Stimulated activated CD4-positive, alpha-beta T cell treated with anti-CD3 and anti-CD28 coated beads, Interleukin-2, amount 100 ng/mL, for 4 hours (primary cell): ENCODE results near the gene TTC39A.
"Not testable (repeated sequence)": the region's sequence is repeated elsewhere in the genome, so short reads cannot be mapped to it uniquely, and the experiment has no call there.

Experiments used
- DNase-seq: peaks from one replicate; pipeline ENCODE4 v3.0.0-alpha.2; 2020; ENCODE audit warnings: low read depth

Gene TTC39A

GRCh38 chr1:51336711-51337110 is 6.3 kb upstream of the TTC39A start:
- no peak for DNase-seq

- DNase-seq: no peak
Observed at GRCh38 chr1:51336004-51336403, 5.6 kb upstream of the TTC39A start.

- no peak for DNase-seq
Observed at GRCh38 chr1:51331206-51332100, 1.1 kb upstream of the TTC39A start.

- DNase-seq: no peak
Observed at GRCh38 chr1:51329443-51330325, 678 bp downstream of the TTC39A start.

- DNase-seq: no peak
Observed at GRCh38 chr1:51328926-51329325, 1.4 kb downstream of the TTC39A start.

- DNase-seq: no peak
Observed at GRCh38 chr1:51328279-51328678, 2.1 kb downstream of the TTC39A start.

- no peak for DNase-seq
Observed at GRCh38 chr1:51327386-51327785, 3.0 kb downstream of the TTC39A start.

GRCh38 chr1:51326839-51327238 is 3.5 kb downstream of the TTC39A start:
- DNase-seq: no peak

- no peak for DNase-seq
Observed at GRCh38 chr1:51325878-51326755, 4.2 kb downstream of the TTC39A start.

GRCh38 chr1:51325391-51325790 is 5.0 kb downstream of the TTC39A start:
- DNase-seq: no peak

GRCh38 chr1:51325011-51325385 is 5.4 kb downstream of the TTC39A start:
- DNase-seq: not testable (repeated sequence)

GRCh38 chr1:51324251-51325010 is 5.9 kb downstream of the TTC39A start:
- no peak for DNase-seq

- no peak for DNase-seq
Observed at GRCh38 chr1:51323778-51324177, 6.6 kb downstream of the TTC39A start.

GRCh38 chr1:51322417-51323101 is 7.8 kb downstream of the TTC39A start:
- no peak for DNase-seq

- no peak for DNase-seq
Observed at GRCh38 chr1:51321924-51322280, 8.5 kb downstream of the TTC39A start.

GRCh38 chr1:51320967-51321923 is 9.1 kb downstream of the TTC39A start:
- no peak for DNase-seq

GRCh38 chr1:51317798-51318197 is 12.6 kb downstream of the TTC39A start:
- no peak for DNase-seq

GRCh38 chr1:51316846-51317120 is 13.6 kb downstream of the TTC39A start:
- DNase-seq: no peak

GRCh38 chr1:51316113-51316845 is 14.1 kb downstream of the TTC39A start:
- DNase-seq: no peak
